Activated T-cell treated with anti-CD3 and anti-CD28 coated beads for 1 hour (primary cell): ENCODE measurements around the gene ATXN1.

ENCODE experiments used
- DNase-seq: peaks from one replicate; pipeline ENCODE4 v3.0.0-alpha.2; 2020; ENCODE audit warnings: low read depth

Gene ATXN1

GRCh38 chr6:16743664-16744210 lies 17.5 kb downstream of the ATXN1 start:
- DNase-seq: no peak

- DNase-seq: no peak
Observed at GRCh38 chr6:16742116-16742515, 19.1 kb downstream of the ATXN1 start.

DNA sequence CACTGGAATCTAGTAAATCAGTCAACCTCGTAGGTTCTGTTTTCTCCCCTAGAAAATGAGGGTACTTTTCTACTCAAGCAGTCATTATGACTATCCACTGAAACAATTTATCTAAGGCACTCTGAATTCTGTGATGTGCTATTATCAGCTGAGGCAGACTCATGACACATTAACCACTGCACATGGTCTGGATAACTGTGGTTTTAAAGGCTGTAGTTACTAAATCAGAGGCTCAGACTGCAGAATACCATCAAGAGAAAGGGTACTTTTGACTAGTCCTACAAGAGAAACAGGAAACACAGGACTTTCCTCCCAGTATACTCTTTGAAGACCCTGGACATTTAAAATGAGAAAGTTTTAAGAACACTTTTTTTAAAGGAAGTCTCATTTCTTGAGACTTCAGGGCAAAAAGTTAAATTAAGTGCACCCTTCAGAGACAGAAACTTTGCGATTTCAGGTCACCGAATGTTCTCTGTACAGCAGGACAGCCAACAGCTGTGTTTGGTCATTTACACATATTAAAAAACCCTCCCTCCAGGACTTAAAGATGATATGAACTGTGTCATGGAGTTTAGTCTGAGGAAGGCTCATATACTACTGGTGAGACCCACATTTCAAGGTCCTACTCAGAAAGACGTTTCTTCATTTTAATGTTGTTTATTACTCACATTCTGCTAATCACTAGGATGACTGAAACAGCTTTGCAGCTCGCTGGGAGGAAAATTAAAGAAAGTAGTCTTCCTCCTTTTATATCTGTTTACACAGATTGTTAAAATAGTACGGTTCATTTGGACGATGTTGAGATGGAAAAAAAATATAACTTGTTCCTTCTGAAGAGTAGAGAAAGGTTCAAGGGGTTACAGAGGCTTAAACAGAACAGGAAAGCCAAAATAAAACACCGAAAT lies 19.9 kb downstream of the ATXN1 start:
- no peak for DNase-seq

DNA sequence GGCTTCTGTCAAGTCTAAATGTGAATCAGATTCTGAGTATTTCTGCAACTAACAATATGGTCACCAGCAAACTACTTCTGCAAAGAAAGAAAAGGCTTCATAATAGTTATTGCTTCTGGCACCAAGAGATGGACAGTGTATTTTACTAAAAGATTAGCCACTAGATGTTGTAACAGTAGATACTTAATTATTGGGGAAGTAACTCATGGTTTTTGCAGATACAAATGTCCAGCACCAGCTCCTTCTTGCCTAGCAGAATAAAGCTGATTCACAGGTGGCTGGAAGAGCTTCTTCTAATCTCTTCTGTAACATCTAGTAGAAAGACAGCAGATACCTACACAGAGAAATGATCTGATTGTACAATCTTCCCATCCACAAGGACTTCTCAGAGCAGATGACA lies 21.2 kb downstream of the ATXN1 start:
- DNase-seq: no peak

- no peak for DNase-seq
Observed at GRCh38 chr6:16739329-16739801, 21.9 kb downstream of the ATXN1 start.

GRCh38 chr6:16737925-16738324 lies 23.3 kb downstream of the ATXN1 start:
- no peak for DNase-seq

- no peak for DNase-seq
Observed at GRCh38 chr6:16736856-16737775, 24.1 kb downstream of the ATXN1 start.

DNA sequence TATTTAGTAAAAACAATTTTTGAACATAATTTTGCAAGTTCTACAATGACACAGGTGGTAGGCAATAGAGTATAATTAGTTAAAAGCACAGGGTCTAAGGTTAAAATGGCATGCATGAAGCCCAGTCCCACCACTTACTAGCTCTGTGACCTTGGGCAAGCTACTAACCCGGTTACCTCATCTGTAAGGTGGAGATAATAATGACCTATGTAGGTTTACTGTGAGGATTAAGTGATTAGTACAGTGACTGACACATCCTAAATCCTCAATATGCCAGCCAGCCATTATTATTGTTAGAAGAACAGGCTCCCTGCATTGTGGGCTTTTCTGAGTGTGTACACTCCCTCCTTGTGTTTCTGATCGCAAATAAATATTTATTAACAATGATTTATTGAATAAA lies 26.2 kb downstream of the ATXN1 start:
- no peak for DNase-seq

- DNase-seq: no peak
Observed at GRCh38 chr6:16733085-16733484, 28.2 kb downstream of the ATXN1 start.

- no peak for DNase-seq
Observed at GRCh38 chr6:16731478-16732051, 29.7 kb downstream of the ATXN1 start.

DNA sequence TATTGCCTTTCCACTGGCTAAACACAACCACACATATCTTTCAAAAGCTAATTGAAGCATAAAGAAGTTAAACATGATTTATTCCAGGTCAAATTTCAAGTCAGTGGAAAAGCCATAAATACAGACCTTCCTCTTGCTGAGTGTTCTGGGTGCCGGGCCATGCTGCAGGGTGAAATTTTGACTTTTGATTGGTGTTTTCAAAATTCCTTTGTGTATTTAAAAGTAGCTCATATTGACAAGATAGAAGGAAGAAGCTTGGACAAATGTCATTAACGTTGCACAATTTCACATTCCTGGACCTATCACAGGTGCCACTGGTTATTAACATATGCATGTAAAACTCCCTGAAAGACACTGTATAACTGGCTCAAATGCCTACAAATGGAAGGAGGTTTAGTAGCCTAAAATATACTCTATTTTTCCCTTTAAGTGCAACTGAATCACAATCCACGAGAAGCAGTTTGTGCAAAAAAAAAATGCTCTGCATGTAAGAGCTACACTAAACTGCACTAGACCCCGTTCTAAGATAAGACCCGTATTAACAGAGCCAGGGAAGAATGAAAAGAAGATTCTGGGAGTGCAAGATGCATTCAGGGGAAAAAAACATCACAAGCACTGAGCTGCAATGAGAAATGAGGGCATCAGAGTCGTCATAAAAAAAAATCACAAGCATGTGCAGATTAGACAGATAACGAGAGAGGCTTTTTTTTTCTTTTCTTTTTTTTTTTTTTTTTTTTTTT lies 30.4 kb downstream of the ATXN1 start:
- DNase-seq: no peak

GRCh38 chr6:16729744-16730143 lies 31.5 kb downstream of the ATXN1 start:
- no peak for DNase-seq

DNA sequence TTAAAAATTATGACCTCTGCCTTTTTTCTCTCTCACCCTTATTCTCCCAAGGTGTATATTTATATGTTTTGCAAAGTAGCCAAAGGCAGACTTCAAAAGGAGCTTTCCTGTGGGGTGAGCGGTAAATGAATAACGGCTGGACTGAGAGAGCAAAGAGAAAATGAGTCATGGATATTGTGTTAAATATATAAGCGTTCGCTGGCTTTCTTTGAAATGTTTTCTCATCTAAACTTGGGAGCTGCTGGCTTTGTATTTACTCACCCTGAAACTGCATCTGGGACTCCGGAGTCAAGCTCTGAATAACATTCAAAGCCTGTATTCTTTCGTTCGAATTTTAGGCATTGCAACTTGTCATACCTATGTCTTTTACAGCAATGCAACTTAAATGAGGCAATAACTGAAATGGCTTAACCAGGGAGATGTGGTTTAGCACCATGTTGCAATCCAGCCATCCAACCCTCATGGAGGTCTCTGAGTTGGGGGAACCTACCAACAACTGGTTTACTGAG lies 32.0 kb downstream of the ATXN1 start:
- DNase-seq: no peak

- no peak for DNase-seq
Observed at GRCh38 chr6:16728513-16729182, 32.6 kb downstream of the ATXN1 start.

GRCh38 chr6:16727996-16728395 lies 33.3 kb downstream of the ATXN1 start:
- DNase-seq: no peak

GRCh38 chr6:16725145-16725864 lies 36.0 kb downstream of the ATXN1 start:
- no peak for DNase-seq

DNA sequence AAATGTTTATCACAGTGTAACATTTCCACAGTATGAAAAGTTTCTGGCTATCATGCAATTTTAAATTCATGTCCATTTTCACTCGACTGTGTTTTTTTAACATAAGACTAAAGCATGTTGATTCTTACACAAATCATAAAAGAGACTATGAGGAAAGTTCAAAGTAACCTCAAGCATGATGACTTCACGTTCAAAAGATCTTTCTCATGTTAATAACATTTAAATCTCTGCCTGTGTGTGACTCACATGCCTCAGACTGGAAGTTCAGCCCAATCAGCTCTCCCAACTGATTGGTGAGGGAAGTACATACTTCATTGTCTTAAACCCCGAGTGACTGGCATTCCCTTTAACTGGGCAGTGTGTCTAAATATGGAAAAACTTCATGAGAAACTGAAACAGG lies 37.4 kb downstream of the ATXN1 start:
- no peak for DNase-seq

GRCh38 chr6:16723402-16723801 lies 37.9 kb downstream of the ATXN1 start:
- no peak for DNase-seq

GRCh38 chr6:16722630-16723029 lies 38.6 kb downstream of the ATXN1 start:
- DNase-seq: no peak

DNA sequence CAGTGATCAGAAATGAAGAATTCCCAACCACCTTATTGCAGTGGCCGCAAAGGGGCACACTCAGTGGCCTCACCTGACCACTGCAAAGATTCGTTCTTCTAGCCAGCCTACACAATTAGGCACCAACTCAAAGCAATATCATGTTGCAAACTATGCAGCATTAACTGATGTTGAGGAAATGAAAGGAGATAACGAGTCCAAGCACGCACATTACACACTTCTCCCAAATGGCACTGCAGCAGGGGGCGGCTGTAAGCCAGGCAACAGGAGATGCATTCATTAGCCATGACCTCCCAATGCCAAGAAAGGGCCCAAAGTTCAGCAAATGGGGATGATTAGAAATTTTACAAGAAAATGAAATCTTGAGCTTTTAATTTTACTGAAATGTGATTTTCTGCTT lies 39.3 kb downstream of the ATXN1 start:
- DNase-seq: no peak
